Measurements from ENCODE around the gene CCDC85A.

The CCDC85A gene

GRCh38 chr2:56267415-56267788 is 83.6 kb downstream of the CCDC85A start:
- Mint-ChIP-seq H3K9me3 (peaks cover 7 to 36% of the 10 kb centered on the region in 2 donors), H3K36me3 (ENCODE audit: insufficient read depth) (no peaks in the 10 kb centered on the region), H3K4me1 (ENCODE audit: low read depth in 2 of 2) (no peaks in the 10 kb centered on the region), H3K27me3 (no peaks in the 10 kb centered on the region), H3K27ac (no peak overlapping the region), H3K4me3 (no peak overlapping the region)
- no peak for ATAC-seq (replicated peaks)
- no peak for DNase-seq

GRCh38 chr2:56268856-56269255 is 85.1 kb downstream of the CCDC85A start:
- Mint-ChIP-seq H3K36me3 (ENCODE audit: insufficient read depth) (no peaks in the 10 kb centered on the region), H3K27me3 (no peaks in the 10 kb centered on the region), H3K9me3 (peaks cover 7 to 43% of the 10 kb centered on the region in 2 donors), H3K4me1 (ENCODE audit: low read depth in 2 of 2) (no peaks in the 10 kb centered on the region), H3K4me3 (no peak overlapping the region), H3K27ac (no peak overlapping the region)
- DNase-seq (no peak), ATAC-seq (replicated peaks) (no peak)

GRCh38 chr2:56271275-56271674 is 87.5 kb downstream of the CCDC85A start:
- Mint-ChIP-seq H3K4me1 (ENCODE audit: low read depth in 2 of 2) (no peaks in the 10 kb centered on the region), H3K27ac (no peak overlapping the region), H3K27me3 (no peaks in the 10 kb centered on the region), H3K36me3 (ENCODE audit: insufficient read depth) (peaks cover 3% of the 10 kb centered on the region), H3K4me3 (no peak overlapping the region), H3K9me3 (peaks cover 3 to 32% of the 10 kb centered on the region in 2 donors)
- DNase-seq (no peak), ATAC-seq (replicated peaks) (no peak)

GRCh38 chr2:56285224-56285623 is 101.4 kb downstream of the CCDC85A start:
- Mint-ChIP-seq H3K4me1 (ENCODE audit: low read depth in 2 of 2) (no peaks in the 10 kb centered on the region), H3K4me3 (no peak overlapping the region), H3K36me3 (ENCODE audit: insufficient read depth) (peaks cover 4% of the 10 kb centered on the region), H3K27ac (no peak overlapping the region), H3K27me3 (no peaks in the 10 kb centered on the region), H3K9me3 (peaks cover 5 to 20% of the 10 kb centered on the region in 2 donors)
- DNase-seq (no peak), ATAC-seq (replicated peaks) (no peak)

GRCh38 chr2:56286936-56287335 is 103.1 kb downstream of the CCDC85A start:
- no peak for ATAC-seq (replicated peaks)
- Mint-ChIP-seq H3K4me3 (no peak overlapping the region), H3K9me3 (peaks cover 10 to 31% of the 10 kb centered on the region in 2 donors), H3K27ac (no peak overlapping the region), H3K27me3 (no peaks in the 10 kb centered on the region), H3K36me3 (ENCODE audit: insufficient read depth) (peaks cover 4% of the 10 kb centered on the region), H3K4me1 (ENCODE audit: low read depth in 2 of 2) (no peaks in the 10 kb centered on the region)
- DNase-seq = no peak

GRCh38 chr2:56287508-56287907 is 103.7 kb downstream of the CCDC85A start:
- Mint-ChIP-seq H3K36me3 (ENCODE audit: insufficient read depth) (peaks cover 4% of the 10 kb centered on the region), H3K4me3 (no peak overlapping the region), H3K9me3 (peaks cover 10 to 31% of the 10 kb centered on the region in 2 donors), H3K27ac (no peak overlapping the region), H3K27me3 (no peaks in the 10 kb centered on the region), H3K4me1 (ENCODE audit: low read depth in 2 of 2) (no peaks in the 10 kb centered on the region)
- DNase-seq (no peak), ATAC-seq (replicated peaks) (no peak)

GRCh38 chr2:56287974-56288373 is 104.2 kb downstream of the CCDC85A start:
- Mint-ChIP-seq H3K4me1 (ENCODE audit: low read depth in 2 of 2) (no peaks in the 10 kb centered on the region), H3K36me3 (ENCODE audit: insufficient read depth) (peaks cover 4% of the 10 kb centered on the region), H3K27me3 (no peaks in the 10 kb centered on the region), H3K4me3 (no peak overlapping the region), H3K9me3 (peaks cover 10 to 31% of the 10 kb centered on the region in 2 donors), H3K27ac (no peak overlapping the region)
- ATAC-seq (replicated peaks) = no peak
- no peak for DNase-seq

GRCh38 chr2:56288838-56289580 is 105.2 kb downstream of the CCDC85A start:
- Mint-ChIP-seq H3K36me3 (ENCODE audit: insufficient read depth) (peaks cover 4% of the 10 kb centered on the region), H3K4me3 (no peak overlapping the region), H3K4me1 (ENCODE audit: low read depth in 2 of 2) (no peaks in the 10 kb centered on the region), H3K27ac (no peak overlapping the region), H3K9me3 (peaks cover 11 to 31% of the 10 kb centered on the region in 2 donors), H3K27me3 (no peaks in the 10 kb centered on the region)
- DNase-seq (no peak), ATAC-seq (replicated peaks) (no peak)

- H3K4me3 Mint-ChIP-seq = no peak overlapping the region
- H3K27ac Mint-ChIP-seq = no peak overlapping the region
- no peak for ATAC-seq (replicated peaks)
- H3K36me3 Mint-ChIP-seq (ENCODE audit: insufficient read depth) = no peaks in the 10 kb centered on the region
- H3K4me1 Mint-ChIP-seq (ENCODE audit: low read depth in 2 of 2) = no peaks in the 10 kb centered on the region
- H3K9me3 Mint-ChIP-seq = peaks cover 13 to 19% of the 10 kb centered on the region in 2 donors
- no peak for DNase-seq
- H3K27me3 Mint-ChIP-seq = no peaks in the 10 kb centered on the region
These were observed 107.9 kb downstream of the CCDC85A start for GRCh38 chr2:56291711-56292110.

- no peak for DNase-seq
- Mint-ChIP-seq H3K27me3 (no peaks in the 10 kb centered on the region), H3K4me3 (no peak overlapping the region)
These were observed 109.2 kb downstream of the CCDC85A start for GRCh38 chr2:56292951-56293350.

GRCh38 chr2:56295666-56296065 is 111.9 kb downstream of the CCDC85A start:
- no peak overlapping the region for H3K4me3 Mint-ChIP-seq
- DNase-seq = no peak
- no peak for ATAC-seq (replicated peaks)
- H3K27me3 Mint-ChIP-seq = no peaks in the 10 kb centered on the region
- H3K36me3 Mint-ChIP-seq (ENCODE audit: insufficient read depth) = no peaks in the 10 kb centered on the region
- no peak overlapping the region for H3K27ac Mint-ChIP-seq
- no peaks in the 10 kb centered on the region for H3K4me1 Mint-ChIP-seq (ENCODE audit: low read depth in 2 of 2)
- H3K9me3 Mint-ChIP-seq = peaks cover 9 to 11% of the 10 kb centered on the region in 2 donors

More at GRCh38 chr2:56292951-56293350, 109.2 kb downstream of the CCDC85A start:
- H3K9me3 Mint-ChIP-seq = peaks cover 12 to 19% of the 10 kb centered on the region in 2 donors
- H3K36me3 Mint-ChIP-seq (ENCODE audit: insufficient read depth) = no peaks in the 10 kb centered on the region
- ATAC-seq (replicated peaks) = no peak
- H3K4me1 Mint-ChIP-seq (ENCODE audit: low read depth in 2 of 2) = no peaks in the 10 kb centered on the region
- no peak overlapping the region for H3K27ac Mint-ChIP-seq

- no peak for ATAC-seq (replicated peaks)
- no peak overlapping the region for H3K27ac Mint-ChIP-seq
- peaks cover 0 to 4% of the 10 kb centered on the region in 2 donors for H3K9me3 Mint-ChIP-seq
- no peaks in the 10 kb centered on the region for H3K4me1 Mint-ChIP-seq (ENCODE audit: low read depth in 2 of 2)
- H3K27me3 Mint-ChIP-seq = no peaks in the 10 kb centered on the region
- H3K4me3 Mint-ChIP-seq = no peak overlapping the region
- H3K36me3 Mint-ChIP-seq (ENCODE audit: insufficient read depth) = no peaks in the 10 kb centered on the region
- DNase-seq = no peak
These were observed 113.9 kb downstream of the CCDC85A start for GRCh38 chr2:56297671-56298070.

GRCh38 chr2:56299171-56299691 is 115.4 kb downstream of the CCDC85A start:
- no peak for ATAC-seq (replicated peaks)
- Mint-ChIP-seq H3K4me1 (ENCODE audit: low read depth in 2 of 2) (no peaks in the 10 kb centered on the region), H3K27me3 (no peaks in the 10 kb centered on the region), H3K27ac (no peak overlapping the region), H3K4me3 (no peak overlapping the region), H3K9me3 (peaks cover 6 to 8% of the 10 kb centered on the region in 2 donors), H3K36me3 (ENCODE audit: insufficient read depth) (no peaks in the 10 kb centered on the region)
- DNase-seq = no peak

GRCh38 chr2:56309626-56310170 is 125.9 kb downstream of the CCDC85A start:
- Mint-ChIP-seq H3K4me1 (ENCODE audit: low read depth in 2 of 2) (no peaks in the 10 kb centered on the region), H3K9me3 (peaks cover 7 to 11% of the 10 kb centered on the region in 2 donors), H3K27me3 (no peaks in the 10 kb centered on the region), H3K4me3 (no peak overlapping the region), H3K36me3 (ENCODE audit: insufficient read depth) (no peaks in the 10 kb centered on the region), H3K27ac (no peak overlapping the region)
- DNase-seq (no peak), ATAC-seq (replicated peaks) (no peak)

All from effector memory CD8-positive, alpha-beta T cell (primary cell).